Measurements from ENCODE around the gene CRTC1. TPM values are rescaled to one million over a fixed set of nuclear protein-coding genes. Genes with fewer than 3 reads are reported as not detected.

CRTC1 gene
- total RNA-seq, 4 donors from 2014 or later: 2.4 to 17.5 (median 6.7) TPM

GRCh38 chr19:18759995-18760426, 76.5 kb downstream of the CRTC1 start:
- no peak for DNase-seq
- no peaks in the 10 kb centered on the region for H3K9me3 ChIP-seq
- no peak overlapping the region for H3K27ac ChIP-seq
- H3K36me3 ChIP-seq: no peaks in the 10 kb centered on the region
- H3K4me3 ChIP-seq: no peak overlapping the region
- no peaks in the 10 kb centered on the region for H3K27me3 ChIP-seq
- H3K4me1 ChIP-seq: peaks cover 0 to 15% of the 10 kb centered on the region in 2 donors
- TF ChIP-seq, protein P1, sequence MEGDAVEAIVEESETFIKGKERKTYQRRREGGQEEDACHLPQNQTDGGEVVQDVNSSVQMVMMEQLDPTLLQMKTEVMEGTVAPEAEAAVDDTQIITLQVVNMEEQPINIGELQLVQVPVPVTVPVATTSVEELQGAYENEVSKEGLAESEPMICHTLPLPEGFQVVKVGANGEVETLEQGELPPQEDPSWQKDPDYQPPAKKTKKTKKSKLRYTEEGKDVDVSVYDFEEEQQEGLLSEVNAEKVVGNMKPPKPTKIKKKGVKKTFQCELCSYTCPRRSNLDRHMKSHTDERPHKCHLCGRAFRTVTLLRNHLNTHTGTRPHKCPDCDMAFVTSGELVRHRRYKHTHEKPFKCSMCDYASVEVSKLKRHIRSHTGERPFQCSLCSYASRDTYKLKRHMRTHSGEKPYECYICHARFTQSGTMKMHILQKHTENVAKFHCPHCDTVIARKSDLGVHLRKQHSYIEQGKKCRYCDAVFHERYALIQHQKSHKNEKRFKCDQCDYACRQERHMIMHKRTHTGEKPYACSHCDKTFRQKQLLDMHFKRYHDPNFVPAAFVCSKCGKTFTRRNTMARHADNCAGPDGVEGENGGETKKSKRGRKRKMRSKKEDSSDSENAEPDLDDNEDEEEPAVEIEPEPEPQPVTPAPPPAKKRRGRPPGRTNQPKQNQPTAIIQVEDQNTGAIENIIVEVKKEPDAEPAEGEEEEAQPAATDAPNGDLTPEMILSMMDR (IDR thresholded peaks at IDR 0.05): no peak
- TF ChIP-seq POLR2A (IDR thresholded peaks at IDR 0.05): no peak
- intact Hi-C loops (cut with DNase I; ENCODE audit: low total_unique reads): no loop called here

GRCh38 chr19:18760440-18761383, 77.2 kb downstream of the CRTC1 start:
- Histone ChIP-seq H3K27me3 (no peaks in the 10 kb centered on the region), H3K9me3 (no peaks in the 10 kb centered on the region), H3K27ac (no peak overlapping the region), H3K4me3 (no peak overlapping the region), H3K4me1 (peaks cover 0 to 15% of the 10 kb centered on the region in 2 donors), H3K36me3 (no peaks in the 10 kb centered on the region)
- no peak for DNase-seq
- intact Hi-C loops (cut with DNase I; ENCODE audit: low total_unique reads): no loop called here
- TF ChIP-seq POLR2A (IDR thresholded peaks at IDR 0.05): no peak
- TF ChIP-seq, protein P1 (IDR thresholded peaks at IDR 0.05): no peak

- TF ChIP-seq POLR2A (IDR thresholded peaks at IDR 0.05): no peak
- TF ChIP-seq, protein P1 (IDR thresholded peaks at IDR 0.05): no peak
- no peaks in the 10 kb centered on the region for H3K36me3 ChIP-seq
- H3K4me3 ChIP-seq: no peak overlapping the region
- H3K27me3 ChIP-seq: no peaks in the 10 kb centered on the region
- H3K9me3 ChIP-seq: no peaks in the 10 kb centered on the region
- intact Hi-C loops (cut with DNase I; ENCODE audit: low total_unique reads): no loop called here
- DNase-seq: no peak
- H3K27ac ChIP-seq: peak overlapping the region in 1 of 2 donors; percentile 59
- H3K4me1 ChIP-seq: peaks cover 0 to 15% of the 10 kb centered on the region in 2 donors
Observed at GRCh38 chr19:18761531-18762110, 78.1 kb downstream of the CRTC1 start.

DNA sequence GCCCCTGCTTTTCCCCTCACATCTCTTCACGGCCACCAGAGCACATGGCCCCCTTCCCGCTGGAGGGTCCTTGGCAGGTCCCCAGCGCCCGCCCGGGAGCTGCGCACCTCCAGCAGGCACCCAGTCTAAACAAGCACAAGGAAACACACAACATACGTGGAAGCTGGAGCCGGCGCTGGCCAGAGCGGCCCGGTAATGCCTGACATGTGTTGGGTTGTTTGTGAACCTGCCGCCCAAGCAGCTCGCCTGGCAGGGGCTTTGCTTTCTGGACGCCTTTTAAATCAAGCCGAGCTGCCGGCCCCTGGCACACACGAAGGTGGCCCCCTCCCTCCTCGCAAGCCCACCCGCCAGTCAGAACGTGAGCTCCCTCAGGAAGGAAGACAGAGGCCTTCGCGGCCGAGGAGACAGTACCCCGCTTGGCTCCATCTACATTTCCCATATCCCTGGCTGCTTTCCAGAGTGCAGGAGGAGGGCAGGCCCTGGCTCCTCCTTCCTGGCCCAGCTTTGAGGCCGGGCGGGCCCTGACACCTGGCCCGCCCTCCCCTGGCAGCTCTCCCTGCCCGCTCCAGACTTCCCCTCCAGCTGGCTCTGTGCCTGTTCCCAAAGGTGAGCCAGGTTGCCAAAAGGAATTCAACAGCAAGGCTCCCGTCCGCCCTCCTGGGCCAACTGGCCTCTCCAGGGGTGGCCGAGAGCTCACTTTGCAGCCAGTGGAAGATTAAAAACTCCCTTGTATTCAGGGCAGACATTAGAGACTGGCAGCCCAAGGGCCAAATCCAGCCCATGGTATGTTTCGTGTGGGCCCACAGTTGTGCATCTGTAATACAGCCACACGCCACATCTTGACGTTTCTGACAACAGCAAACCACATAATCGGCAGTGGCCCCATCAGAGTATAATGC, 78.9 kb downstream of the CRTC1 start:
- intact Hi-C loops (cut with DNase I; ENCODE audit: low total_unique reads): no loop called here
- H3K9me3 ChIP-seq: no peaks in the 10 kb centered on the region
- H3K36me3 ChIP-seq: no peaks in the 10 kb centered on the region
- no peak for TF ChIP-seq POLR2A (IDR thresholded peaks at IDR 0.05)
- TF ChIP-seq, protein P1 (IDR thresholded peaks at IDR 0.05): no peak
- H3K4me3 ChIP-seq: no peak overlapping the region
- peak; percentile 65 to 68 for DNase-seq
- no peaks in the 10 kb centered on the region for H3K27me3 ChIP-seq
- H3K27ac ChIP-seq: peak overlapping the region in 1 of 2 donors; percentile 59
- H3K4me1 ChIP-seq: peaks cover 0 to 15% of the 10 kb centered on the region in 2 donors

All from uterus (tissue), 4 donors.